Left cardiac atrium (tissue), 4 donors: Measurements from ENCODE around the gene SORCS2. TPM values are rescaled to one million over a fixed set of nuclear protein-coding genes. Genes with fewer than 3 reads are reported as not detected.

ENCODE experiments used
- ATAC-seq, 2 donors: fragments of 200-7000 bp; cut with Tn5 transposase; one replicate each; pipeline ENCODE4 v1.9.1; 2020; ENCODE audit warnings: mild to moderate bottlenecking in 2 of 2, moderate library complexity in 2 of 2
- DNase-seq: peaks from one replicate; pipeline ENCODE4 v3.0.0-alpha.2; 2020
- intact Hi-C, 2 donors: fragments of 100-400 bp; cut with DNase I; formaldehyde crosslinking; loops; one replicate each; pipeline versions ENCODE4 v1.14.1 to v1.15.1; 2022 to 2023
- total RNA-seq, 2 donors: library from RNA; stranded (reverse); fragmentation: NEBNext Ultra II Directional; extraction: Animal tissue kit (Norgen Biotek cat#: 25700); gene quantifications; one replicate each; pipeline ENCODE4 v1.2.1, GENCODE V29; 2021
- donor health status: DM: no; HTN: yes; CAD: no.
- donor health status: DM: no; HTN: yes; CAD: no; lungs with severe emphysema.
- donor health status: DM: yes; HTN: yes; CAD: no.
- donor health status: Dilated cardiomyopathy.

The SORCS2 gene
- total RNA-seq, 2 donors from 2014 or later: 2.4 to 2.6 TPM

DNA sequence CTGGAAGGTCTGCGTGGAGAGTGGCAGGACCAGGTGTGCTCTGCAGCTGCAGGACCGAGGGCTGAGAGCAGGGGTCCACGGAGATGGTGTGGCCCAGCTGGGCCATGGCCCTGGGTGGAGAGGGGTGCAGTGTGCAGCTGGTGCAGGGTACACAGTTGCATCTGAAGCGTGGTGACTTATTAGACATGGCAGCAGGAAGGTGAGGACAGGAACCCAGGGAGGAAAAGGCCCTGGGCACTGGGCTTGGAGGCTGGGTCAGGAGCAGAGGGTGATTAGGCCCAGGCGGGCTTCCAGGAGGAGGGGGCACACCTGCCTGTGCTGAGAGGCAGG is 457.0 kb downstream of the SORCS2 start:
- intact Hi-C loops: no loop called here
- DNase-seq: no peak
- ATAC-seq: no peak

GRCh38 chr4:7649741-7650531 is 457.6 kb downstream of the SORCS2 start:
- ATAC-seq: peak; percentile 36 to 41
- no peak for DNase-seq
- intact Hi-C loops: no loop called here

DNA sequence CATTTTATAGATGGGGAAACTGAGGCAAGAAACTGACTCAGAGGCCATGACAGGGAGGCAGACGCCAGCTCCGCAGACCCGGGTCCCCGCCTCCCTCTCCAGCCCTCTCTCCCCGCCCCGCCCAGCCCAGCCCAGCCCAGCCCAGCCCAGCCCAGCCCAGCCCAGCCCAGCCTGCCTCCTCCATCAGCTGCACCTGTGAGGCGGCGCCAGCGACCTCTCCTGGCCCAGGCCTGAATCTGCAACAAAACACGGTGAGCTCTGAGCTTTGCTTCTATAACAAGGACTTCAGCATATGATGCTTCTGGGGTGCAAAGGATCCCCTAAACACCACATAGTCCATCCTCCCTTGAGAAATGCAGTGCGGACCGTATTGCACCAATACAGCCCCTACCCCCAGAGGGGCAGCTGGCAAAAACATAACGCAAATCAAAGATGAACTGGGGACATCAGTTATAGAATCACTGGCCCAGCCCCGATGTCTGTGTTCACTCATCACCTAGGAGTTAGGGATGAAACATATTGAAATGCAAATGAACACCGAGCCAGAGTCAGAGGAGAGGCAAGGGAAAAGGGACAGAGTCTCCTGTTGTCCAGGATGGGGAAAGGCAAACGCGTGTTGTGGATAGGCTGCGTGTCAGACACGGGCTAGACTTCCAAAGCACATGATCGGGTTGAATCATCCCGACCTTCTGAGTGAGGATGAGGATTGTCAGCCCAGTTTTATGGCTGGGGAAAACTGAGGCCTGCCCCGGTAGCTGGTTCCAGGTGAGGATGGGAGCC is 458.5 kb downstream of the SORCS2 start:
- intact Hi-C loops: no loop called here
- ATAC-seq (no peak), DNase-seq (no peak)

DNA sequence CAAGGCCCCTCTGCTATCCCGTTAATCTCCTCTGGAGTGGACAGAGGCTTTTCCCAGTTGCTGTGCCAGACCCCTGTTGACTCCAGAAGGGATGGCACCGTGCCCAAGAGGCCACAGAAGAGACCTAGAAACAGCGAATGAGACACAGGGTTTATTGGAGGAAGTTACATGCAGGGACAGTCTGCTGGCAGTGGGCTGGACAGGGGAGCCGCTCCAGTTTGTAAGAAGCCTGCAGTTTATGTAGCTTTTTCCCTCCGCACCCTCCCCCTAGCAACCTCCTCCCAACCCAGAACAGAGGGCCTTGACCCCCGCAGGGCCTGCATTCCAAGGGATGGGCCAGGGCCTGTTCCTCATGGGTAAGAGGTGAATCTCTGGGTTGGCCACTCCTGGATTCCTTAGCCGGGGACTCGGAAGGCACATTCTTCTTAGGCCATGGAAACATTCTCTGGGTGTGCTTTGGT is 459.2 kb downstream of the SORCS2 start:
- intact Hi-C loops: no loop called here
- ATAC-seq (peak in 1 of 2 donors; percentile 50), DNase-seq (no peak)

- no peak for ATAC-seq
- intact Hi-C loops: no loop called here
- no peak for DNase-seq
Observed at GRCh38 chr4:7652006-7652405, 459.7 kb downstream of the SORCS2 start.

DNA sequence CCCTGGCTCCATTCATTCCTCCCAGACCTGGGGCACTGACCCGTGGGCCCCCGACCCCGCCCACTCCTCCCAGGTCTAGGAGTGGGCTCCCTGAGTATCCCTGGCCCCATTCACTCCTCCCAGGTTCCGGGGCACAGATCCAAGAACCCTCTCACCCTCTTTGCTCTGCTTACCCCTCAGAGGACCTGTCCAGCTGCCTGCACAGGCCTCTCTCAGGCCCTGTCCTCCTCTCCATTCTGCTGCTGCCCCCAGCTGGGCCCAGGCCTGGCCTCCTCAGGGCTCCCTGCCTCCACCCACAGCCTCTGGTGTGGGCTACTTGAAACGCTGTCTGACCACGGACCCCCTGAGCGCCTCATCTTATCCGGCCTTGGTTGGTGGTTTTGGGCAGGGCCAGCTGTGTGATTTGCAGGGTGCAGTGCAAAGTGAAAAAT is 460.1 kb downstream of the SORCS2 start:
- ATAC-seq (no peak), DNase-seq (no peak)
- intact Hi-C loops: no loop called here

DNA sequence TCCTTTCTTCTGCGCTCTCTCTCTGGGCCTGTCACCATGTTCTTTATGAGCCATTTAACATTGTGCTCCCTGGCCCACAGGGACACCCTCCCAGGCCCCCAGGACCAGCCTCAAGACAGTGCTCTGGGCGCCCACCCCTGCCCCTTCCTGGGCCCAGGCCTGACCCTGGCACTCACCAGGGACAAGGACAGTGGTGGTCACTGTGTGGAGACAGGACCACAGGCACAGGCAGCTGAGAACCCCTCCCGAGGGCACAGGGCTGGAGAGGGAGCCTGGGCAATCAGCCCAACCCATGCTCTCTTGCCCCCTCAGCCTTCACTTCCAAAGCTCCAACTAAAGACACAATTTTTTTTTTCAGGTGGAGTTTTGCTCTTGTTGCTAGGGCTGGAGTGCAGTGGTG is 460.6 kb downstream of the SORCS2 start:
- ATAC-seq (no peak), DNase-seq (no peak)
- intact Hi-C loops: no loop called here

DNA sequence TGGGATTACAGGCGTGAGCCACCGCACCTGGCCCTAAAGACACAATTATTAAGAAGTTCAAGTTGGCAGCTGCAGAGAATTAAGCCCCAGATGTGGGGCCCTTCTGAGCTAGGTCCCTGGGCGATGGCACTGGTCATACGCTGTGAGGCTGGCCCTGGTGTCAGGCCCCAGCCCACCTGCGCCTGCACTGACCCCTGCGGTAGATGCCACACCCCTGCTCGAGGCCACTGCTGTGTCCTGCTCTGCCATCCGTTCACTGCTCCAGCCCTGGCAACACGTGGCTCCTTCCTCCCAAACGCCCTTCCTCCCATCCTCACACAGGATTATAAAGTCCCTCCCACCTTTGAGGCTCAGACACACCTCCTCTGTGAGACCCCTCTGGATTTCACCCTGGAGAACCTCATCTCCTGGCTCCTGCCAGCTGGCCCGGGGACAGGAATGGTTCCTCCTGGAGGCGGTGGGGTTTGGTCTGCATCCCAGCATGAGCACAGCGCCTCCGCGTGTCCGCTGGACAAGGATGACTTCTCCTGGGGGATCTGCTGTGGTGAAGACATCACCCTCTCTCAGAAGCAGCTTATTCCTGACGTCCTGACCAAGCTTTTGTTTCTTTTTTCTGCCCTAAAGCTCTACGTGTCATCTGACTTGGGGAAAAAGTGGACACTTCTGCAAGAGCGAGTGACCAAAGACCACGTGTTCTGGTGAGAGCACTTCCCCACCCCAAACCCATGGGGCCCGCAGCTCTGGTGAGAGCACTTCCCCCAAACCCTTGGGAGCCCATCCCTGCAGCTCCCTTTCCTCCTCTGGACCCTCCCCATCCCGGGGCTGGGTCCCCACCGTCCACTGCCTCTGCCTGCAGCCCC is 461.4 kb downstream of the SORCS2 start:
- ATAC-seq (peak in 1 of 2 donors; percentile 29), DNase-seq (no peak)
- intact Hi-C loops: no loop called here

DNA sequence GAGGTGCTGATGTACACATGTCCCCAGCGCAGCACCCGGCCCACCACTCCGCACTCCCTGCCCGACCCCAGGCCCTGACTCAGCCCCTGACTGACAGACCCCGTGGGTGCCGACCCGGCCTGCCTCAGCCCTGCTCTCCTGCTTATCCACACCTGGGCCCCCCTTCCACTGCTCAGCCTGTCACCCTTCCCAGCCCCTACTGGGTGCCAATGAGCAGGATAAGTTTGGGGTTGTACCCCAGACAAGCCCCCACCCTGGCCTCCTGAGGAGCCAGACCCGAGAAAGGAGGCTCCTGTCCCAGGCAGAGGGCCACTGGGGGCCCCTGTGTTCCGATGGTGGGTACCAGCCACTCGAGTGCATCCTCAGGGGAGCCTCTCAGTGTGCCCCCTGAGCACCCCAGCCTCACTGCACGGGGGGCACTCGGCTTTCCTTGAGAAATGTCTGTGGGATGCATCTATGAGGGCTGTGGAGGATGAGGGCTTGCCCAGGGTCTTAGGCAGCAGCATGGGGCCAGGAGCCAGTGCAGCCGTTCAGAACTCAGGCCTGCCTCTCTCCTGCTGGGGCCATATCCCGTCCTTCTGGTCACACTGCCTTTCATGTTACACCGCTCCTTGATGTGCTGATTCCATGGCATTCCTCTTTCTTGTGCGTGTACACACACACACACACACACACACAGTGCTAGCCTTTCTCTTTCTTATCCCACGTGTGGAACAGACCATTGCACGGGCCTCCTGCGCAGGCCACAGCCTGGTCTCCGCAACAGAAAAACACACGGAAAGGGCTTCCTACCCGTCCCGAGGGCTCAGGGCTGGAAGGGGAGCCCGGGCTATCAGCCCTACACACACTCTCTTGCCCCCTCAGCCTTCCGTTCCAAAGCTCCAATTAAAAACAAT is 462.5 kb downstream of the SORCS2 start:
- intact Hi-C loops: no loop called here
- DNase-seq (no peak), ATAC-seq (no peak)

GRCh38 chr4:7655511-7656243 is 463.3 kb downstream of the SORCS2 start:
- intact Hi-C loops: no loop called here
- DNase-seq (no peak), ATAC-seq (no peak)

- DNase-seq: no peak
- intact Hi-C loops: no loop called here
- no peak for ATAC-seq
Observed at GRCh38 chr4:7656244-7656800, 464.0 kb downstream of the SORCS2 start.

- ATAC-seq (no peak), DNase-seq (no peak)
- intact Hi-C loops: no loop called here
Observed at GRCh38 chr4:7657545-7658297, 465.4 kb downstream of the SORCS2 start.

GRCh38 chr4:7658341-7659204 is 466.2 kb downstream of the SORCS2 start:
- no peak for DNase-seq
- intact Hi-C loops: no loop called here

DNA sequence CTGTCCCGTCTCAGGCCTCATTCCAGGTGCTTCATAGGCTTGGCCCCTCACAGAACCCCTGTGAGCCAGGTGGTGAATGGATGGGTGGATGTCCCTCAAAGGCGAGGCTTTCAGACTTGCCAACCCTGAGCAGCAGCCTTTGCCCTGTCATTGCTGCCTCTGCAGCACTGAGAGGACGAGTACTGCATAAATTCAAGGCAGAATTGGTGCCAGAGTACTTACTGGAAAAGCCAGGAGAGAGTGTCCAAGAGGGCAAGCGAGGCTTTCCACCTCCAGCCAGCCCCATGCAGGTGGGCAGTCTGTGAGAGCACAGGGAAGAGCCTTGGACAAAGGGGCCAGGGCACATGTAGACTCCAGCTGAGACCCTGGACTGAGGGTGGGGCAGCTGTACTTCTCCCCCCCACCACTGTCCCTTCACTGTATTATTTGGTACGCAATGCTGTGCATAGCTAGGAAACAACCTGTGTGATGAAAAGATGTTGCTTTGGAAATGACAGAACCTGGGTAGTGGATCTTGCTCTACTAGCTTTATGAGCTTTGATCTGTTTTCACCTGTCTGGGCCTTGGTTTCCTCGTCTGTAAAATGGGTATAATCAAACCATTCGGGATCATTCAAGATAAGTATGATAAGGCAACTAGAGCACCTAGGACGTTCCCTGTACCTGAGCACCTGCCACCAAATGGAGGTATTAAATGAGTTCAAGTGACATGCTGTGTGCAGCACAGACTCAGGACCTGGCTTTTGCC is 467.3 kb downstream of the SORCS2 start:
- DNase-seq (no peak), ATAC-seq (no peak)
- intact Hi-C loops: no loop called here

More at GRCh38 chr4:7658341-7659204, 466.2 kb downstream of the SORCS2 start:
- ATAC-seq: no peak
